HCT116 (cell line): Measurements from ENCODE around the gene AADACL4. TPM values are rescaled to one million over a fixed set of nuclear protein-coding genes. Genes with fewer than 3 reads are reported as not detected.
A peak's percentile ranks its signal among the peaks of the same experiment; 100 is the strongest.

ENCODE experiments used
- ATAC-seq: fragments of 200-7000 bp; cut with Tn5 transposase; 2 replicates; pipeline ENCODE4 v1.9.1; 2020; ENCODE audit warnings: mild to moderate bottlenecking, moderate library complexity
- BruUV-seq: library from RNA; stranded (reverse); fragments of 400-500 nt; replicated peaks from 2 replicates; lab custom pipeline; 2021; lab: Mats Ljungman, UMichigan
- CTCF ChIA-PET: fragments of 300-600 bp; sonication (Branson Sonifier 250); formaldehyde crosslinking; loops from one replicate; lab custom pipeline; 2021; ENCODE audit warnings: antibody characterized with exemption; lab: Charles Lee
- POLR2A ChIA-PET: fragments of 300-600, 350-600 bp; sonication (Branson Sonifier 250); formaldehyde crosslinking; loops from one replicate; lab custom pipeline; 2021; ENCODE audit warnings: antibody characterized with exemption; lab: Charles Lee
- RAD21 ChIA-PET, 2 experiments: fragments of 300-600 bp; sonication (Branson Sonifier 250); formaldehyde crosslinking; loops; one replicate each; lab custom pipeline; 2023; ENCODE audit warnings: low total read pairs in 2 of 2; ENCODE audit not compliant: uncharacterized antibody in 2 of 2, unreplicated experiment in 2 of 2, low non-redundant PET in 1 of 2; lab: Charles Lee
- DNase-seq: peaks from one replicate; pipeline ENCODE4 v3.0.0-alpha.2; 2010; ENCODE audit warnings: low read depth, low spot score
- H2AFZ ChIP-seq: fragments of 200-600 bp; shearing (Covaris generic), sonication (generic); 2 replicates; pipeline ENCODE4 v1.6.1; 2017; ENCODE audit warnings: low read depth, mixed run types, mixed read lengths, antibody characterized with exemption, low read length; ENCODE audit not compliant: poor library complexity, severe bottlenecking
- H3K27ac ChIP-seq: 2 replicates; pipeline ENCODE4 v1.5.1; 2012; ENCODE audit warnings: low read depth, low read length
- H3K27me3 ChIP-seq: fragments of 200-600 bp; sonication (generic); 2 replicates; pipeline ENCODE4 v1.6.1; 2016; ENCODE audit warnings: mixed run types, low read length, mixed read lengths; ENCODE audit not compliant: insufficient read depth
- H3K36me3 ChIP-seq, 2 experiments: fragments of 200-500 bp in 1 of 2; fragments of 200-600 bp in 1 of 2; sonication (Bioruptor generic) in 1 of 2; sonication (generic) in 1 of 2; 2 replicates each; pipeline versions ENCODE4 v1.5.1 to v1.6.1; 2014 to 2016; ENCODE audit warnings: low read length in 2 of 2, inconsistent platforms in 1 of 2, mixed read lengths in 1 of 2, mixed run types in 1 of 2; ENCODE audit not compliant: insufficient read depth in 2 of 2, control insufficient read depth in 1 of 2
- H3K4me1 ChIP-seq, 2 experiments: fragments of 200-600 bp in 1 of 2; sonication (generic) in 1 of 2; 2 replicates each; pipeline versions ENCODE4 v1.5.1 to v1.6.1; 2012 to 2017; ENCODE audit warnings: low read length in 2 of 2, inconsistent platforms in 1 of 2, mild to moderate bottlenecking in 1 of 2, mixed read lengths in 1 of 2, mixed run types in 1 of 2, moderate library complexity in 1 of 2; ENCODE audit not compliant: insufficient read depth in 2 of 2, control insufficient read depth in 1 of 2
- H3K4me2 ChIP-seq: fragments of 200-600 bp; sonication (generic); 2 replicates; pipeline ENCODE4 v1.6.1; 2017; ENCODE audit warnings: mixed run types, low read length, mixed read lengths
- H3K4me3 ChIP-seq, 2 experiments: fragments of 200-600 bp in 1 of 2; sonication (generic) in 1 of 2; replicated peaks in 1 of 2; 2 replicates each; pipeline ENCODE4 v1.5.1; 2011 to 2016; ENCODE audit warnings: low read length in 2 of 2, control low read depth in 1 of 2, low read depth in 1 of 2, mild to moderate bottlenecking in 1 of 2, mixed read lengths in 1 of 2, mixed run types in 1 of 2
- H3K79me2 ChIP-seq: fragments of 200-600 bp; sonication (generic); 2 replicates; pipeline ENCODE4 v1.6.1; 2017; ENCODE audit warnings: mild to moderate bottlenecking, mixed run types, low read length, moderate library complexity, mixed read lengths; ENCODE audit not compliant: insufficient read depth
- H3K9ac ChIP-seq: fragments of 200-600 bp; sonication (generic); 2 replicates; pipeline ENCODE4 v1.6.1; 2016; ENCODE audit warnings: low read length, mixed read lengths
- H3K9me2 ChIP-seq: fragments of 200-600 bp; sonication (generic), shearing (Covaris generic); 2 replicates; pipeline ENCODE4 v1.6.1; 2017; ENCODE audit warnings: mixed run types, mild to moderate bottlenecking, moderate library complexity; ENCODE audit not compliant: insufficient read depth
- H3K9me3 ChIP-seq, 2 experiments: fragments of 200-500 bp in 1 of 2; fragments of 200-600 bp in 1 of 2; sonication (Bioruptor generic) in 1 of 2; sonication (generic) in 1 of 2; 2 replicates each; pipeline ENCODE4 v1.6.1; 2014 to 2017; ENCODE audit warnings: low read length in 2 of 2, mixed read lengths in 2 of 2, inconsistent platforms in 1 of 2, low read depth in 1 of 2, mild to moderate bottlenecking in 1 of 2, mixed run types in 1 of 2, moderate library complexity in 1 of 2; ENCODE audit not compliant: control insufficient read depth in 1 of 2, insufficient read depth in 1 of 2
- H4K20me1 ChIP-seq: fragments of 200-600 bp; sonication (generic), shearing (Covaris generic); 2 replicates; pipeline ENCODE4 v1.6.1; 2017; ENCODE audit warnings: mixed run types, mild to moderate bottlenecking, moderate library complexity; ENCODE audit not compliant: insufficient read depth
- CBX3 ChIP-seq: IDR thresholded peaks from 2 replicates; pipeline ENCODE4 v1.6.1; 2012; ENCODE audit warnings: low read depth
- ELF1 ChIP-seq: IDR thresholded peaks from 2 replicates; pipeline ENCODE4 v1.6.1; 2012; ENCODE audit warnings: low read depth, borderline replicate concordance
- EZH2 ChIP-seq: fragments of 200-600 bp; sonication (generic); IDR thresholded peaks from 2 replicates; pipeline ENCODE4 v1.6.1; 2017; ENCODE audit warnings: antibody characterized with exemption, mixed run types
- EZH2phosphoT487 ChIP-seq: fragments of 200-600 bp; IDR thresholded peaks from 2 replicates; pipeline ENCODE4 v1.6.1; 2018; ENCODE audit warnings: antibody characterized with exemption, borderline replicate concordance
- JUND ChIP-seq: IDR thresholded peaks from 2 replicates; pipeline ENCODE4 v1.6.1; 2012
- MAX ChIP-seq: IDR thresholded peaks from 2 replicates; pipeline ENCODE4 v1.6.1; 2012
- POLR2A ChIP-seq: IDR thresholded peaks from 2 replicates; pipeline ENCODE4 v1.7.0; 2011; ENCODE audit warnings: borderline replicate concordance; ENCODE audit not compliant: insufficient read depth, insufficient read length; ENCODE audit errors: extremely low read depth
- POLR2AphosphoS5 ChIP-seq: IDR thresholded peaks from 2 replicates; pipeline ENCODE4 v1.6.1; 2011; ENCODE audit warnings: mild to moderate bottlenecking, low read depth, low read length, moderate library complexity
- RAD21 ChIP-seq: IDR thresholded peaks from 2 replicates; pipeline ENCODE4 v1.6.1; 2012; ENCODE audit warnings: low read depth, mild to moderate bottlenecking
- TCF7L2 ChIP-seq: IDR thresholded peaks from 2 replicates; pipeline ENCODE4 v1.7.0; 2011; ENCODE audit warnings: borderline replicate concordance, inconsistent platforms; ENCODE audit not compliant: insufficient read depth, insufficient read length; ENCODE audit errors: extremely low read depth
- ZNF274 ChIP-seq: fragments of 200-500 bp; sonication (Bioruptor generic); IDR thresholded peaks from 2 replicates; pipeline ENCODE4 v1.6.1; 2014; ENCODE audit warnings: mild to moderate bottlenecking, low read depth, low read length, inconsistent platforms
- intact Hi-C: fragments of 100-400 bp; cut with micrococcal nuclease; formaldehyde crosslinking; loops from 2 replicates; pipeline ENCODE4 v1.10.0; 2022
- total RNA-seq: library from RNA; stranded (reverse); gene quantifications from one replicate; pipeline ENCODE4 v1.2.1, GENCODE V29; 2021; ENCODE audit not compliant: unreplicated experiment

Gene AADACL4
- total RNA-seq, 1 experiment from 2014 or later, result not detected

- no peak for TF ChIP-seq CBX3
- TF ChIP-seq, all 23 proteins: peak for 3
Measured at GRCh38 chr1:12604114-12604874, 39.6 kb upstream of the AADACL4 start (continued).

DNA sequence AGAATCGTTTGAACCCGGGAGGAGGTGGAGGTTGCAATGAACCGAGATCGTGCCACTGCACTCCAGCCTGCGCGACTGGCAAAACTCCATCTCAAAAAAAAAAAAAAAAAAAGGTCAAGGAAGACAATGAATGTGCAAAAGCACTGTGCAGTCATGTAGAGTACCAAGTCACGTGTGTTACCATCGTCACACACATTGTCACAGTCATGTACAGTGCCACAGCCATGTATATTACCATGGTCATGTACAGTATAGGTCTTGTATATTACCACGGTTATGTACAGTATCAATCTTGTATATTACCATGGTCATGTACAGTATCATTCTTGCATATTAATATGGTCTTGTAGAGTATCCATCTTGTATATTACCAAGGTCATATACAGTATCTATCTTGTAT lies 38.9 kb upstream of the AADACL4 start:
- Histone ChIP-seq H3K9ac (no peak overlapping the region), H3K4me3 (no peak overlapping the region), H2AFZ (no peak overlapping the region), H3K27ac (peak overlapping the region; percentile 42; the same call in 1 of the 2 replicates), H3K36me3 (no peaks in the 10 kb centered on the region; a peak in 1 of 4 replicates), H4K20me1 (no peaks in the 10 kb centered on the region), H3K79me2 (peaks cover 65% of the 10 kb centered on the region), H3K4me2 (peak overlapping the region; percentile 67), H3K9me2 (no peaks in the 10 kb centered on the region), H3K27me3 (no peaks in the 10 kb centered on the region)
- ChIA-PET RAD21 (interaction anchor here in 1 of 2 experiments (0.7 to 1.0 kb wide), 2 partner anchors 11 to 115 kb away, joined by 3 to 6 read pairs; no protein-coding TSS in a partner anchor), CTCF (no interaction called here)
- DNase-seq, result no peak
- BruUV-seq, result no TSS peak
- no peak for TF ChIP-seq ZNF274
- TF ChIP-seq, all 23 proteins: peak for 0
- no peak for ATAC-seq
- Histone ChIP-seq H3K4me1 (peaks cover 52 to 80% of the 10 kb centered on the region in 2 experiments), H3K9me3 (no peaks in the 10 kb centered on the region)
- POLR2A ChIA-PET, result interaction anchor here (1.0 to 2.0 kb wide), 2 partner anchors 10 to 13 kb away, joined by 4 to 12 read pairs; partner anchors contain the start of gene DHRS3
- intact Hi-C loops, result no loop called here

- intact Hi-C loops, result no loop called here
- no peak overlapping the region for H3K9ac ChIP-seq
- TF ChIP-seq RAD21 (no peak), EZH2phosphoT487 (no peak), MAX (no peak), TCF7L2 (no peak), POLR2A (no peak), ZNF274 (no peak), POLR2AphosphoS5 (no peak), JUND (no peak), ELF1 (no peak), CBX3 (no peak), EZH2 (no peak)
- TF ChIP-seq, all 23 proteins: peak for 0
- BruUV-seq, result no TSS peak
- ATAC-seq, result no peak
- no peak overlapping the region for H3K4me2 ChIP-seq
- no peak overlapping the region for H3K27ac ChIP-seq
- RAD21 ChIA-PET, result no interaction called here
- no peak overlapping the region for H2AFZ ChIP-seq
- H3K9me2 ChIP-seq, result no peaks in the 10 kb centered on the region
- CTCF ChIA-PET, result no interaction called here
- peaks cover 53% of the 10 kb centered on the region for H3K79me2 ChIP-seq
- no peaks in the 10 kb centered on the region for H4K20me1 ChIP-seq
- H3K4me3 ChIP-seq, result no peak overlapping the region
- H3K9me3 ChIP-seq, result no peaks in the 10 kb centered on the region
- POLR2A ChIA-PET, result no interaction called here
- H3K36me3 ChIP-seq, result peaks cover 1 to 5% of the 10 kb centered on the region in 2 experiments; a peak in 1 of 4 replicates
- H3K4me1 ChIP-seq, result peaks cover 31 to 67% of the 10 kb centered on the region in 2 experiments
- no peak for DNase-seq
- H3K27me3 ChIP-seq, result no peaks in the 10 kb centered on the region
Measured at GRCh38 chr1:12607263-12607662, 36.6 kb upstream of the AADACL4 start.
